MCF 10A (cell line): ENCODE measurements around the gene ITIH1. TPM values are rescaled to one million over a fixed set of nuclear protein-coding genes. Genes with fewer than 3 reads are reported as not detected.

Experiments
- BruUV-seq: library from RNA; stranded (reverse); fragments of 400-500 nt; replicated peaks from 2 replicates; lab custom pipeline; 2021; lab: Mats Ljungman, UMichigan
- CTCF ChIA-PET: fragments of 300-600 bp; sonication (Branson Sonifier 250); formaldehyde crosslinking; extraction: SDS; loops from one replicate; lab custom pipeline; 2021; ENCODE audit warnings: antibody characterized with exemption, inconsistent platforms; lab: Yijun Ruan, JAX
- POLR2A ChIA-PET: fragments of 300-600, 350-650 bp; sonication (Branson Sonifier 250); formaldehyde crosslinking; extraction: SDS; loops from one replicate; lab custom pipeline; 2020; ENCODE audit warnings: antibody characterized with exemption, inconsistent platforms; lab: Yijun Ruan, JAX
- DNase-seq: peaks from one replicate; pipeline ENCODE4 v3.0.0-alpha.2; 2018; ENCODE audit not compliant: unreplicated experiment
- H3K27ac Mint-ChIP-seq: one replicate; pipeline ENCODE4 v1.8.0; 2022; ENCODE audit warnings: mild to moderate bottlenecking, low read depth, mixed read lengths; ENCODE audit not compliant: unreplicated experiment
- H3K27me3 Mint-ChIP-seq: one replicate; pipeline ENCODE4 v1.8.0; 2022; ENCODE audit warnings: mixed read lengths; ENCODE audit not compliant: insufficient read depth, unreplicated experiment
- H3K36me3 Mint-ChIP-seq: one replicate; pipeline ENCODE4 v1.8.0; 2022; ENCODE audit warnings: mild to moderate bottlenecking, moderate library complexity, mixed read lengths; ENCODE audit not compliant: insufficient read depth, unreplicated experiment
- H3K4me1 Mint-ChIP-seq: one replicate; pipeline ENCODE4 v1.8.0; 2022; ENCODE audit warnings: mixed read lengths; ENCODE audit not compliant: insufficient read depth, unreplicated experiment
- H3K4me3 Mint-ChIP-seq: one replicate; pipeline ENCODE4 v1.8.0; 2022; ENCODE audit warnings: mild to moderate bottlenecking, moderate library complexity, mixed read lengths; ENCODE audit not compliant: unreplicated experiment
- H3K9me3 Mint-ChIP-seq: one replicate; pipeline ENCODE4 v1.8.0; 2022; ENCODE audit warnings: mixed read lengths; ENCODE audit not compliant: unreplicated experiment
- intact Hi-C: fragments of 100-400 bp; cut with micrococcal nuclease; formaldehyde crosslinking; loops from 2 replicates; pipeline ENCODE4 v1.14.1; 2022
- total RNA-seq: library from RNA; stranded (reverse); gene quantifications from 2 replicates; pipeline ENCODE4 v1.2.3, GENCODE V29; 2022
- TF ChIP-seq, protein P1 (sequence below): fragments of 200-600 bp; IDR thresholded peaks from one replicate; pipeline ENCODE4 v1.8.0; 2022; ENCODE audit warnings: antibody characterized with exemption, mild to moderate bottlenecking; ENCODE audit not compliant: unreplicated experiment

The ITIH1 gene
- total RNA-seq, 1 experiment from 2014 or later, result not detected

DNA sequence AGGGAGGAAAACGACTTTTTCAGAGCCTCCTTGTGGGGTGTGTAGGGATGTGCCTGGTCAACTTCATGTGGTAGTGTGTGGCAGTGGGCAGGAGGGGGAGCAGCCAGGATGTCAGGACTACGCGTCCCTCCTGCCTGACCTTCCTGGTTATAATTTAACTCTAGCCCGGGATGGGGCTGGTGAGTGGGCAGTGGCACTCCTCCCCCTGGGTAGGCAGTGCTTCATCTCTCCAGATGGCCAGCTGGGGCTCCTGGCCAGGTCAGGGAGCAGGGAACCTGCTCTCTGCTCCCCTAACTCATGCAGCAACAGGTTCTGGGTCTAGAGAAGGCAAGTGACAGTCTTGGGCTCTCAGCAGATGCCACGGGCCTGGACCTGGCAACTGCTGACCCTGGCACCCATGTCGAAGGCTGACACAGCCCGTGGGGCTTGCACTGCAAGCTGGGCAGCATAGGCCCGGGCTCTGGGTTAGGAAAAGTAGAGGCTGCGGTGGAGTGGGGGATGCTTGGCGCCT is 50.5 kb downstream of the ITIH1 start:
- no TSS peak for BruUV-seq
- peaks cover 6% of the 10 kb centered on the region for H3K4me1 Mint-ChIP-seq
- intact Hi-C loops, result no loop called here
- H3K36me3 Mint-ChIP-seq, result no peaks in the 10 kb centered on the region
- H3K9me3 Mint-ChIP-seq, result no peaks in the 10 kb centered on the region
- POLR2A ChIA-PET, result no interaction called here
- H3K4me3 Mint-ChIP-seq, result no peak overlapping the region
- no peak for DNase-seq
- TF ChIP-seq, protein P1, sequence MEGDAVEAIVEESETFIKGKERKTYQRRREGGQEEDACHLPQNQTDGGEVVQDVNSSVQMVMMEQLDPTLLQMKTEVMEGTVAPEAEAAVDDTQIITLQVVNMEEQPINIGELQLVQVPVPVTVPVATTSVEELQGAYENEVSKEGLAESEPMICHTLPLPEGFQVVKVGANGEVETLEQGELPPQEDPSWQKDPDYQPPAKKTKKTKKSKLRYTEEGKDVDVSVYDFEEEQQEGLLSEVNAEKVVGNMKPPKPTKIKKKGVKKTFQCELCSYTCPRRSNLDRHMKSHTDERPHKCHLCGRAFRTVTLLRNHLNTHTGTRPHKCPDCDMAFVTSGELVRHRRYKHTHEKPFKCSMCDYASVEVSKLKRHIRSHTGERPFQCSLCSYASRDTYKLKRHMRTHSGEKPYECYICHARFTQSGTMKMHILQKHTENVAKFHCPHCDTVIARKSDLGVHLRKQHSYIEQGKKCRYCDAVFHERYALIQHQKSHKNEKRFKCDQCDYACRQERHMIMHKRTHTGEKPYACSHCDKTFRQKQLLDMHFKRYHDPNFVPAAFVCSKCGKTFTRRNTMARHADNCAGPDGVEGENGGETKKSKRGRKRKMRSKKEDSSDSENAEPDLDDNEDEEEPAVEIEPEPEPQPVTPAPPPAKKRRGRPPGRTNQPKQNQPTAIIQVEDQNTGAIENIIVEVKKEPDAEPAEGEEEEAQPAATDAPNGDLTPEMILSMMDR, result no peak
- no peaks in the 10 kb centered on the region for H3K27me3 Mint-ChIP-seq
- CTCF ChIA-PET, result no interaction called here
- no peak overlapping the region for H3K27ac Mint-ChIP-seq

DNA sequence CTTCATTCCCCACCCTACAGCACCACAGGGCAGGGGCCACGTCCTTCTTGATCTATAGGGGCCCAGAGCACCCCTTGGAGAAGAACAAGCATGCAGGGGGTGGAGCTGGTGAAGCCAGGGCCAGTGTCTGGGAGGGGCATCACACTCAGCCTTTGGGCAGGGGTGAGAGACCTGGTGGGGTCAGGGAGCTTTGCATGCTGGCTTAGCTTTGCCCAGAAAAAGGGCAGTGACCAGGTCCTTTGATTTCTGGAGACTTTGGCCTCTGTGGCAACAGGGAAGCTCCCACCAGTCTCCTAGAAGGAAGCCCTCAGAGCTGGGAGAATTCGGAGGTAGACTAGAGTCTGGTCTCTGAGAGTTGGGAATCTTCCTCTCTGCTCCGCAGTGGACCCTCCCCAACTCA is 52.1 kb downstream of the ITIH1 start:
- Mint-ChIP-seq H3K4me1 (peaks cover 6% of the 10 kb centered on the region), H3K4me3 (no peak overlapping the region), H3K9me3 (no peaks in the 10 kb centered on the region), H3K36me3 (no peaks in the 10 kb centered on the region), H3K27ac (no peak overlapping the region), H3K27me3 (no peaks in the 10 kb centered on the region)
- POLR2A ChIA-PET, result no interaction called here
- BruUV-seq, result no TSS peak
- intact Hi-C loops, result no loop called here
- TF ChIP-seq, protein P1, result no peak
- DNase-seq, result no peak
- CTCF ChIA-PET, result interaction anchor here (0.5 to 1.1 kb wide), 3 partner anchors 22 to 187 kb away, joined by 3 to 7 read pairs (median 4); no protein-coding TSS in a partner anchor

DNA sequence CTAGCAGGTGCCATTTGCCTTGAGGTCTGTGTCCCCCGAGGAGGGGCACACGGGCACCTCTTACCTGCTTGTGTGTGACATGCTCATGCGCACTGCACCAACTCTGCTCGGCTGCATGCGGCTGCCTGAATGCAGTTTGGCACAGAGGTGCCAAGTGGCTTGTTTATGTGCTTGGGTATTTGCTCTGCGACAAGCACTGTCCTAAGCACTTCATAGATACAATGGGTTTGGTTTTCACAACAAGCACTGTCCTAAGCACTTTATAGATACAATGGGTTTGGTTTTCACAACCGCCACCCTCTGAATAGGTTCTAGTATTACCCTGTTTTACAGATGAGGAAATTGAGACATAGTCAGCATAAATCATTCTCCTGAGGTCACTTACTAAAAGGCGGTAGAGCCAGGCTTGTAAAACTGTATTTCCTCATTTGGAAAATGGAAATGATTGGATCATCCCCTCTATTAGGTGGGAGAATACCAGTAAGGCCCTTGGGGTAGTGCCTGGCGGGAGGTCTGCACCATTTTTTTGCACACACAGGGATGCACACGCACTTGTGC is 52.6 kb downstream of the ITIH1 start:
- Mint-ChIP-seq H3K27ac (no peak overlapping the region), H3K9me3 (no peaks in the 10 kb centered on the region), H3K27me3 (no peaks in the 10 kb centered on the region), H3K4me3 (no peak overlapping the region), H3K4me1 (peaks cover 6% of the 10 kb centered on the region), H3K36me3 (no peaks in the 10 kb centered on the region)
- POLR2A ChIA-PET, result no interaction called here
- BruUV-seq, result no TSS peak
- DNase-seq, result no peak
- TF ChIP-seq, protein P1, result no peak
- CTCF ChIA-PET, result interaction anchor here (0.7 to 1.1 kb wide), 2 partner anchors 21 to 57 kb away, joined by 3 to 4 read pairs; no protein-coding TSS in a partner anchor
- intact Hi-C loops, result no loop called here

DNA sequence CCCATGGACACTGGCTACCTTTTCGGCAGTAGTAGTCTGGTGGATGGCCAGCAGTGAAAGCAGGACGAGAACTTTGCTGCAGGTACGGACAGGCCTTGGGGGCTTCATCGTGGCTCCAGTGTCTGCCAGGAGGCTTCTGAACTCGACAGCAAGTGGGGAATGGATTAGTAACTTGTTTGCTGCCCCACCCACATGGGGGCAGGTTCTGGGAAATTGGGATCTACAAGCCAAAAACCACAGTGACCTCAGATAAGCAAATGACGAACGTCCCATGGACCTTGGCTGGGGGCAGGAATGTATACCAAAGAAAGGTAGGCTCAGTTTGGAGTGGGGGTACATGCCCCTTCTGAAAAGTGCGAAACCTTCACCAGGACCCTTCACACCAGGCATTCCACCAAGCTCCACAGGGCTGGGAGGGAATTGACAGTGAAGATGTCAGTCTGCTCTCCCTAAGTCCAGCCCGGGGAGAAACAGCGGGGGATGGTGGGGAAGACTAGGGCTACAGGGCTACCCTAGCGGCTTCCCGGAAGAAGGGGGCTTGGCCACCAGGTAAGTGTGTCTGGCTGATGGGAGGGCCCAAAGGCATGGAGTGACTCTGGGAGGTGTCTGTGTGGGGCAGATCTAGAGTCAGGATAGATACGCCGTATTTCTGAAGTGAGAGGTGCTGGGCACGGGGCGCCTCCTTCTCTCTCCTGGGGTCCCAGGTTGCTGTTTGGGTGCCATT is 53.3 kb downstream of the ITIH1 start, which contains the start of gene ITIH4:
ITIH4 (minus strand) TSS at position 138 of the 724 bp plus-strand sequence; CDS start at position 108, 30 bp downstream.
- Mint-ChIP-seq H3K4me1 (peaks cover 6% of the 10 kb centered on the region), H3K27ac (no peak within 1 kb of the TSS), H3K9me3 (no peaks in the 10 kb centered on the region), H3K27me3 (no peaks in the 10 kb centered on the region), H3K4me3 (no peak within 1 kb of the TSS), H3K36me3 (no peaks in the 10 kb centered on the region)
- intact Hi-C loops, result no loop called here
- no TSS peak for BruUV-seq
- POLR2A ChIA-PET, result interaction anchor here (0.7 to 1.0 kb wide), 2 partner anchors 10 to 860 kb away, joined by 4 read pairs; no protein-coding TSS in a partner anchor
- CTCF ChIA-PET, result interaction anchor here (0.6 to 1.2 kb wide), 2 partner anchors 10 to 77 kb away, joined by 3 to 5 read pairs; no protein-coding TSS in a partner anchor
- DNase-seq, result peak; percentile 69
- TF ChIP-seq, protein P1, result no peak
